Measurements from ENCODE around the gene PSME3. TPM values are rescaled to one million over a fixed set of nuclear protein-coding genes. Genes with fewer than 3 reads are reported as not detected.

The PSME3 gene
- total and polyA plus RNA-seq, 2 of the 13 experiments (the other 11 are each of a cell fraction or from before 2014, with no cell fraction given): 66.3 to 135 TPM

DNA sequence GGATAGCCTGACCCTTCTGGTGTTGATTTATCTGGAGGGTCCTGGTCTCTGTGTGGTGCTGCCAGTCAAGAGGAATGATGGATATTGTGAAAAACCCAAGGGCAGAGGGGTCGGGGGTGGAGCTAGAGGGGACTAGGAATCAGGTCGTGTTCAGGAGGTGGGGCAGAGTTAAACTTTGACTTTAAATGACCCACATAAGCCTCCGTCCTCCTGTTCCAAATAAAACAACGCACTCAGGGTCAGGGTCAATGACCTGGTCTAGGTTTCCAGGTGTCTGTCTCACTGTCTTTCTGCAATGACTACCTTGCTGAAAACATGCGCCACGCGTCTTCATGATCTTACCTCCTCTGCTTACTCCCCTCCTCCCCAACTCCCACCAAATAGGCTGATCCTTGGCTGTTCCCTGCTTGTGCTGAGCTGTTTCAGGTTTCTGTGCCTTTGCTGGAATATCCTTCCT lies 32.5 kb downstream of the PSME3 start (continued):
- TF ChIP-seq, protein P1, sequence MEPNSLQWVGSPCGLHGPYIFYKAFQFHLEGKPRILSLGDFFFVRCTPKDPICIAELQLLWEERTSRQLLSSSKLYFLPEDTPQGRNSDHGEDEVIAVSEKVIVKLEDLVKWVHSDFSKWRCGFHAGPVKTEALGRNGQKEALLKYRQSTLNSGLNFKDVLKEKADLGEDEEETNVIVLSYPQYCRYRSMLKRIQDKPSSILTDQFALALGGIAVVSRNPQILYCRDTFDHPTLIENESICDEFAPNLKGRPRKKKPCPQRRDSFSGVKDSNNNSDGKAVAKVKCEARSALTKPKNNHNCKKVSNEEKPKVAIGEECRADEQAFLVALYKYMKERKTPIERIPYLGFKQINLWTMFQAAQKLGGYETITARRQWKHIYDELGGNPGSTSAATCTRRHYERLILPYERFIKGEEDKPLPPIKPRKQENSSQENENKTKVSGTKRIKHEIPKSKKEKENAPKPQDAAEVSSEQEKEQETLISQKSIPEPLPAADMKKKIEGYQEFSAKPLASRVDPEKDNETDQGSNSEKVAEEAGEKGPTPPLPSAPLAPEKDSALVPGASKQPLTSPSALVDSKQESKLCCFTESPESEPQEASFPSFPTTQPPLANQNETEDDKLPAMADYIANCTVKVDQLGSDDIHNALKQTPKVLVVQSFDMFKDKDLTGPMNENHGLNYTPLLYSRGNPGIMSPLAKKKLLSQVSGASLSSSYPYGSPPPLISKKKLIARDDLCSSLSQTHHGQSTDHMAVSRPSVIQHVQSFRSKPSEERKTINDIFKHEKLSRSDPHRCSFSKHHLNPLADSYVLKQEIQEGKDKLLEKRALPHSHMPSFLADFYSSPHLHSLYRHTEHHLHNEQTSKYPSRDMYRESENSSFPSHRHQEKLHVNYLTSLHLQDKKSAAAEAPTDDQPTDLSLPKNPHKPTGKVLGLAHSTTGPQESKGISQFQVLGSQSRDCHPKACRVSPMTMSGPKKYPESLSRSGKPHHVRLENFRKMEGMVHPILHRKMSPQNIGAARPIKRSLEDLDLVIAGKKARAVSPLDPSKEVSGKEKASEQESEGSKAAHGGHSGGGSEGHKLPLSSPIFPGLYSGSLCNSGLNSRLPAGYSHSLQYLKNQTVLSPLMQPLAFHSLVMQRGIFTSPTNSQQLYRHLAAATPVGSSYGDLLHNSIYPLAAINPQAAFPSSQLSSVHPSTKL (CRISPR knock-in tag; IDR thresholded peaks at IDR 0.05): peak; percentile 87
- 0 out of 2 replicates have a peak, but pooled peaks have one; percentile 19 for TF ChIP-seq ZNF552 (CRISPR knock-in tag; IDR thresholded peaks at IDR 0.05; ENCODE audit: borderline replicate concordance)
- TF ChIP-seq, protein P2, sequence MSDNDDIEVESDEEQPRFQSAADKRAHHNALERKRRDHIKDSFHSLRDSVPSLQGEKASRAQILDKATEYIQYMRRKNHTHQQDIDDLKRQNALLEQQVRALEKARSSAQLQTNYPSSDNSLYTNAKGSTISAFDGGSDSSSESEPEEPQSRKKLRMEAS (IDR thresholded peaks at IDR 0.05): peak; percentile 70
- TF ChIP-seq MEIS1 (CRISPR knock-in tag; IDR thresholded peaks at IDR 0.05; ENCODE audit: borderline replicate concordance): peak; percentile 71; the same call in 1 of the 2 replicates
- no peak for TF ChIP-seq ZSCAN20 (CRISPR knock-in tag; IDR thresholded peaks at IDR 0.05; ENCODE audit: borderline replicate concordance)
- TF ChIP-seq, protein P3, sequence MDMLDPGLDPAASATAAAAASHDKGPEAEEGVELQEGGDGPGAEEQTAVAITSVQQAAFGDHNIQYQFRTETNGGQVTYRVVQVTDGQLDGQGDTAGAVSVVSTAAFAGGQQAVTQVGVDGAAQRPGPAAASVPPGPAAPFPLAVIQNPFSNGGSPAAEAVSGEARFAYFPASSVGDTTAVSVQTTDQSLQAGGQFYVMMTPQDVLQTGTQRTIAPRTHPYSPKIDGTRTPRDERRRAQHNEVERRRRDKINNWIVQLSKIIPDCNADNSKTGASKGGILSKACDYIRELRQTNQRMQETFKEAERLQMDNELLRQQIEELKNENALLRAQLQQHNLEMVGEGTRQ (IDR thresholded peaks at IDR 0.05; ENCODE audit: low read depth, low read length): no peak
- TF ChIP-seq, protein P3 (CRISPR knock-in tag; IDR thresholded peaks at IDR 0.05; ENCODE audit: borderline replicate concordance): 0 out of 2 replicates have a peak, but pooled peaks have one; percentile 9
- TF ChIP-seq ARID2 (CRISPR knock-in tag; IDR thresholded peaks at IDR 0.05; ENCODE audit: borderline replicate concordance): no peak
- peak; percentile 69 for TF ChIP-seq THAP11 (CRISPR knock-in tag; IDR thresholded peaks at IDR 0.05)
- no peak for TF ChIP-seq ZNF850 (CRISPR knock-in tag; conservative IDR thresholded peaks at IDR 0.05)
- peak; percentile 76 for TF ChIP-seq MED1 (CRISPR knock-in tag; IDR thresholded peaks at IDR 0.05)
- TF ChIP-seq PPARG (CRISPR knock-in tag; conservative IDR thresholded peaks at IDR 0.05): peak; percentile 70; the same call in 1 of the 2 replicates
- 0 out of 2 replicates have a peak, but pooled peaks have one; percentile 13 for TF ChIP-seq KDM4B (CRISPR knock-in tag; IDR thresholded peaks at IDR 0.05)
- peak; percentile 19; the same call in 1 of the 2 replicates for TF ChIP-seq SIX4 (CRISPR knock-in tag; IDR thresholded peaks at IDR 0.05)
- peak; percentile 21; the same call in 1 of the 2 replicates for TF ChIP-seq KAT8 (CRISPR knock-in tag; IDR thresholded peaks at IDR 0.05)
- peak; percentile 47; the same call in 1 of the 2 replicates for TF ChIP-seq KDM2A (CRISPR knock-in tag; IDR thresholded peaks at IDR 0.05; ENCODE audit: borderline replicate concordance, low read depth)
- TF ChIP-seq MYC (CRISPR knock-in tag; IDR thresholded peaks at IDR 0.05; ENCODE audit: borderline replicate concordance): peak; percentile 47; the same call in 1 of the 2 replicates
- TF ChIP-seq, protein P4, sequence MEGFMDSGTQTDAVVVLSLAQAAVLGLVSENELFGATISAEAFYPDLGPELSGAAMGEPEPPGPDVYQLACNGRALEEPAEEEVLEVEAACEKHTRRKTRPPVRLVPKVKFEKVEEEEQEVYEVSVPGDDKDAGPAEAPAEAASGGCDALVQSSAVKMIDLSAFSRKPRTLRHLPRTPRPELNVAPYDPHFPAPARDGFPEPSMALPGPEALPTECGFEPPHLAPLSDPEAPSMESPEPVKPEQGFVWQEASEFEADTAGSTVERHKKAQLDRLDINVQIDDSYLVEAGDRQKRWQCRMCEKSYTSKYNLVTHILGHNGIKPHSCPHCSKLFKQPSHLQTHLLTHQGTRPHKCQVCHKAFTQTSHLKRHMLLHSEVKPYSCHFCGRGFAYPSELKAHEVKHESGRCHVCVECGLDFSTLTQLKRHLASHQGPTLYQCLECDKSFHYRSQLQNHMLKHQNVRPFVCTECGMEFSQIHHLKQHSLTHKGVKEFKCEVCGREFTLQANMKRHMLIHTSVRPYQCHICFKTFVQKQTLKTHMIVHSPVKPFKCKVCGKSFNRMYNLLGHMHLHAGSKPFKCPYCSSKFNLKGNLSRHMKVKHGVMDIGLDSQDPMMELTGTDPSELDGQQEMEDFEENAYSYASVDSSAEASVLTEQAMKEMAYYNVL (CRISPR knock-in tag; IDR thresholded peaks at IDR 0.05; ENCODE audit: borderline replicate concordance): peak; percentile 83; the same call in 1 of the 2 replicates
- TF ChIP-seq NFIC (IDR thresholded peaks at IDR 0.05; ENCODE audit: low read length): peak; percentile 43; the same call in 1 of the 2 replicates
- 0 out of 2 replicates have a peak, but pooled peaks have one; percentile 26 for TF ChIP-seq SNAI1 (CRISPR knock-in tag; IDR thresholded peaks at IDR 0.05; ENCODE audit: borderline replicate concordance)
- TF ChIP-seq MTF2 (CRISPR knock-in tag; IDR thresholded peaks at IDR 0.05; ENCODE audit: borderline replicate concordance): peak; percentile 65; the same call in 1 of the 2 replicates
- TF ChIP-seq FOXC1 (CRISPR knock-in tag; IDR thresholded peaks at IDR 0.05; ENCODE audit: borderline replicate concordance): peak; percentile 83
- 0 out of 2 replicates have a peak, but pooled peaks have one; percentile 0 for TF ChIP-seq SMC3 (IDR thresholded peaks at IDR 0.05; ENCODE audit: low read length)

Measured in HepG2 (cell line).